ENCODE results near the gene LRMDA. TPM values are rescaled to one million over a fixed set of nuclear protein-coding genes. Genes with fewer than 3 reads are reported as not detected.

The LRMDA gene
- total RNA-seq, 6 donors from 2014 or later = 12.8 to 185 (median 18.1) TPM

DNA sequence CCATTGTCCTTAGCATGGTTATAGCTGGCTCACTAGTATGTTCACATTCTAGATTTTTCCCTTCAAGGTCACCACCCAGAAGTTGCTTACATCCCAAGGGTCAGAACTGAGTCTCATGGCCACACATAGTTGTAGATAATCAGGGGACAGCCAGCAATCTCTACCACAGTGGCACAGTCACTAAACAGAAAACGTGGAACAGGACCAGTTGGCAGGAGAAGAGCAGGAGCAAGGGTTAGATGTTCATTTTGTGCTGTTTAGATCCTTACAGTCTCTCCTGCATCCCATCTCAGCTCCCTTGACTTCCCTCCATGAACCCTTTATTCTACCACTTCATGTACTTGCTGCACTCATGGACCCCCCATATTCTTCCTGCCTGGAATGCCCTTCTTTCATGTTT is 73.9 kb downstream of the LRMDA start:
- peaks cover 6 to 20% (median 10%) of the 10 kb centered on the region in 4 donors for H3K4me1 ChIP-seq
- no peak overlapping the region for H3K4me3 ChIP-seq
- WGBS, 2 donors = 88% methylated on average over 1 of the region's 1 CpG
- no peak for ATAC-seq (ENCODE audit: low FRiP score in 2 of 2)
- no peaks in the 10 kb centered on the region for H3K36me3 ChIP-seq
- H3K27ac ChIP-seq = no peak overlapping the region
- TF ChIP-seq CTCF (IDR thresholded peaks at IDR 0.05) (no peak), EP300 (IDR thresholded peaks at IDR 0.05) (no peak), POLR2A (IDR thresholded peaks at IDR 0.05) (no peak), POLR2AphosphoS5 (IDR thresholded peaks at IDR 0.05) (no peak)
- DNase-seq = no peak
- H3K9me3 ChIP-seq = no peaks in the 10 kb centered on the region
- no peaks in the 10 kb centered on the region for H3K27me3 ChIP-seq

DNA sequence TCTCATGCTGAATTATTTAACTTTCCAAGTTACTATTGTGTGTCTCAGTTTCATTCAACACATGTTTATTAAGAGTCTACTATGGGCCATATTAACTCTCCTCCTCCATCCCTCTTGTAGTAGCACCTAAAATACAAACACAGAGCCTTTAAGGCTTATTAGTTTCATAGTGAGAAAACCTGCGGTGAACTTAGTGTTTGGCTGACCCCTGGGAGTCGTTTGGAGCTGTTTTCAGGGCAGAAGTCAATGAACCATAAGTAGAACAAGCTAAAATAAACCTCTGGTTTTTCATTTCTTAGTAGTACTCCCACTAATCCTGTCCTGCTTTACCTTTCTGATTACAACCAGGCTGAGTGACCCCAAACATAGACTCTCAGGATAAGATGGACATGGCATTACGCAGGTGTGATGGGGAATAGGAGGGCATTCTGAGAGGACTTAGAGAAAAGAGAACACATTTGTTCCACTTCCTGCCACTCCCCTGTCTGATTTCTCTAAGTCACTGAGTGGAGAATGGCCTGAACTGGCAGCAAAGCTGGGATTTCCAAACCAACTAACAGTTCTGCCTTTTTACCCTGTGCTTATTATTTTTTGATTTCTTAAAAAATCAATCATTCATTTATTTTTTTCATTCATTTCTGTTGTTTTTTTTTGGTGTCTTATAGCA is 74.5 kb downstream of the LRMDA start:
- TF ChIP-seq CTCF (IDR thresholded peaks at IDR 0.05) = no peak
- TF ChIP-seq POLR2A (IDR thresholded peaks at IDR 0.05) = no peak
- TF ChIP-seq POLR2AphosphoS5 (IDR thresholded peaks at IDR 0.05) = no peak
- TF ChIP-seq EP300 (IDR thresholded peaks at IDR 0.05) = no peak
- Histone ChIP-seq H3K4me3 (no peak overlapping the region), H3K9me3 (no peaks in the 10 kb centered on the region), H3K27ac (no peak overlapping the region), H3K4me1 (peaks cover 6 to 20% (median 10%) of the 10 kb centered on the region in 4 donors), H3K27me3 (no peaks in the 10 kb centered on the region), H3K36me3 (no peaks in the 10 kb centered on the region)
- 77 to 78% methylated on average over 3 of the region's 3 CpGs for WGBS, 2 donors
- ATAC-seq (ENCODE audit: low FRiP score in 2 of 2) (no peak), DNase-seq (no peak)

DNA sequence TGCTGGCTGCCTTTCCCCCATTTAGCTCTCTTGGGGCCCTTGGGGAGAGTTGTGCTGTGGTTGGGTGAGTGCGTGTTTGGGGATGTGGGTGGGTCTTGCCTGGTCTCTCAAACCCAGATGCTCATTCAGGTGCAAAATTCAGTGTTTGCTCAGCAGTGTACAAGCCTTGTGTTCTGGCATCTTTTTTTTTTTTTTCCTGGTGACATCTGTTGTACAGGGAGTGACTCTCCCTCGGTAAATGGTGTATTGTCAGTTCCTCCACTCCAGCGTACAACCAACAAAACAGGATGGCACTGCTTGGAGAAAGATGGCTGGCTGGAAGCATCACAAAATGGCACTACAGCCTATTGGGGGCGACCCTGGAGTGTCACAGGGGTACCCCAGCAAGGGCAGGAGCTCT is 75.5 kb downstream of the LRMDA start:
- no peaks in the 10 kb centered on the region for H3K36me3 ChIP-seq
- ATAC-seq (ENCODE audit: low FRiP score in 2 of 2) = no peak
- peaks cover 6 to 20% (median 10%) of the 10 kb centered on the region in 4 donors for H3K4me1 ChIP-seq
- H3K4me3 ChIP-seq = no peak overlapping the region
- no peaks in the 10 kb centered on the region for H3K9me3 ChIP-seq
- no peak overlapping the region for H3K27ac ChIP-seq
- H3K27me3 ChIP-seq = no peaks in the 10 kb centered on the region
- DNase-seq = no peak
- TF ChIP-seq POLR2A (IDR thresholded peaks at IDR 0.05) = no peak
- no peak for TF ChIP-seq CTCF (IDR thresholded peaks at IDR 0.05)
- WGBS, 2 donors = 67 to 86% methylated on average over 4 of the region's 4 CpGs

- DNase-seq (no peak), ATAC-seq (ENCODE audit: low FRiP score in 2 of 2) (peak in 1 of 2 donors; percentile 61)
- no peaks in the 10 kb centered on the region for H3K9me3 ChIP-seq
- no peaks in the 10 kb centered on the region for H3K36me3 ChIP-seq
- peaks cover 6 to 25% (median 11%) of the 10 kb centered on the region in 4 donors for H3K4me1 ChIP-seq
- 47 to 59% methylated on average over 3 of the region's 3 CpGs for WGBS, 2 donors
- no peak overlapping the region for H3K4me3 ChIP-seq
- TF ChIP-seq EP300 (IDR thresholded peaks at IDR 0.05) (no peak), POLR2AphosphoS5 (IDR thresholded peaks at IDR 0.05) (no peak), POLR2A (IDR thresholded peaks at IDR 0.05) (no peak), CTCF (IDR thresholded peaks at IDR 0.05) (no peak)
- no peaks in the 10 kb centered on the region for H3K27me3 ChIP-seq
- H3K27ac ChIP-seq = peak overlapping the region in 1 of 4 donors; percentile 20
Measured at GRCh38 chr10:75507469-75507868, 76.0 kb downstream of the LRMDA start.

GRCh38 chr10:75508239-75508813 is 76.9 kb downstream of the LRMDA start:
- Histone ChIP-seq H3K4me1 (peaks cover 11 to 33% (median 19%) of the 10 kb centered on the region in 4 donors), H3K9me3 (no peaks in the 10 kb centered on the region), H3K27ac (peak overlapping the region in 2 of 4 donors; percentile 20 to 36), H3K36me3 (no peaks in the 10 kb centered on the region), H3K27me3 (no peaks in the 10 kb centered on the region), H3K4me3 (no peak overlapping the region)
- no peak for TF ChIP-seq EP300 (IDR thresholded peaks at IDR 0.05)
- no peak for TF ChIP-seq POLR2A (IDR thresholded peaks at IDR 0.05)
- no peak for TF ChIP-seq CTCF (IDR thresholded peaks at IDR 0.05)
- no peak for TF ChIP-seq POLR2AphosphoS5 (IDR thresholded peaks at IDR 0.05)
- no peak for DNase-seq
- WGBS, 2 donors = 48 to 67% methylated on average over 2 of the region's 2 CpGs
- peak in 1 of 2 donors; percentile 74 for ATAC-seq (ENCODE audit: low FRiP score in 2 of 2)
